ENCODE measurements around the gene FBXO15.

Gene FBXO15

GRCh38 chr18:74110149-74110548, 37.5 kb downstream of the FBXO15 start:
- no peak for DNase-seq (ENCODE audit: low read depth)
- H3K4me3 ChIP-seq (replicated peaks; ENCODE audit: low read depth, low read length) = no peak overlapping the region
- TF ChIP-seq, protein P1, sequence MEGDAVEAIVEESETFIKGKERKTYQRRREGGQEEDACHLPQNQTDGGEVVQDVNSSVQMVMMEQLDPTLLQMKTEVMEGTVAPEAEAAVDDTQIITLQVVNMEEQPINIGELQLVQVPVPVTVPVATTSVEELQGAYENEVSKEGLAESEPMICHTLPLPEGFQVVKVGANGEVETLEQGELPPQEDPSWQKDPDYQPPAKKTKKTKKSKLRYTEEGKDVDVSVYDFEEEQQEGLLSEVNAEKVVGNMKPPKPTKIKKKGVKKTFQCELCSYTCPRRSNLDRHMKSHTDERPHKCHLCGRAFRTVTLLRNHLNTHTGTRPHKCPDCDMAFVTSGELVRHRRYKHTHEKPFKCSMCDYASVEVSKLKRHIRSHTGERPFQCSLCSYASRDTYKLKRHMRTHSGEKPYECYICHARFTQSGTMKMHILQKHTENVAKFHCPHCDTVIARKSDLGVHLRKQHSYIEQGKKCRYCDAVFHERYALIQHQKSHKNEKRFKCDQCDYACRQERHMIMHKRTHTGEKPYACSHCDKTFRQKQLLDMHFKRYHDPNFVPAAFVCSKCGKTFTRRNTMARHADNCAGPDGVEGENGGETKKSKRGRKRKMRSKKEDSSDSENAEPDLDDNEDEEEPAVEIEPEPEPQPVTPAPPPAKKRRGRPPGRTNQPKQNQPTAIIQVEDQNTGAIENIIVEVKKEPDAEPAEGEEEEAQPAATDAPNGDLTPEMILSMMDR (IDR thresholded peaks at IDR 0.05; ENCODE audit: low read length, missing control alignments) = no peak

DNA sequence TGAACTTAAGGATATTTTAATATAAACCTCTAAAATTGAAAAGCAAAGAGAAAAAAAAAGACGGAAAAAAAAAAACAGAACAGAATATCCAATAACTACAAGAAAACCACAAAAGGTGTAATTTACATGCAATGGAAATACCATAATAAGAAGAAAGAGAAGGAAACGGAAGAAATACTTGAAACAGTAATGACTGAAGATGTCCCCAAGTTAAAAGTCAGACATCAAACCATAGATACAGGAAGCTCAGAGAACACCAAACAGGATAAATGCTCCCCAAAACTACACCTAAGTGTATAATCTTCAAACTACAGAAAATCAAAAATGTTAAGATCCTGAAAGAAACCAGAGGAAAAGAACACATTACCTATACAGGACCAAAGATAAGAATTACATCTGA, 39.2 kb downstream of the FBXO15 start:
- DNase-seq (ENCODE audit: low read depth) = no peak
- TF ChIP-seq, protein P1 (IDR thresholded peaks at IDR 0.05; ENCODE audit: low read length, missing control alignments) = no peak

DNA sequence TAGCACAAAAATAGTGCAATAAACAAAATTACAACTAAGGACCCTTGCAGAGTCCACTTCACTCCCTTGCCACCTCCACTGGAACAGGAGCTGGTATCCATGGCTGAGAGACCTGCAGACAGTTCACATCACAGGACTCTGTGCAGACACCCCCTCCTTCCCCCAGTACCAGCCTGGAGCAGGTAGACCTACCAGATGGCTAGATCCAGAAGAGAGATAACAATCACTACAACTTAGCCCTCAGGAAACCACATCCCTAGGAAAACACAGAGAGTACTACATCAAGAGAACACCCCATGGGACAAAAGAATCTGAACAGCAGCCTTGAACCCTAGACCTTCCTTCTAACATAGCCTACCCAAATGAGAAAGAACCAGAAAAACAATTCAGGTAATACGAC, 49.8 kb downstream of the FBXO15 start:
- no peak overlapping the region for H3K4me3 ChIP-seq (replicated peaks; ENCODE audit: low read depth, low read length)
- TF ChIP-seq, protein P1 (IDR thresholded peaks at IDR 0.05; ENCODE audit: low read length, missing control alignments) = no peak
- DNase-seq (ENCODE audit: low read depth) = no peak

More for the DNA sequence above, 39.2 kb downstream of the FBXO15 start:
- H3K4me3 ChIP-seq (replicated peaks; ENCODE audit: low read depth, low read length) = no peak overlapping the region

- TF ChIP-seq, protein P1 (IDR thresholded peaks at IDR 0.05; ENCODE audit: low read length, missing control alignments) = no peak
Measured at GRCh38 chr18:74092922-74093321, 54.7 kb downstream of the FBXO15 start.

DNA sequence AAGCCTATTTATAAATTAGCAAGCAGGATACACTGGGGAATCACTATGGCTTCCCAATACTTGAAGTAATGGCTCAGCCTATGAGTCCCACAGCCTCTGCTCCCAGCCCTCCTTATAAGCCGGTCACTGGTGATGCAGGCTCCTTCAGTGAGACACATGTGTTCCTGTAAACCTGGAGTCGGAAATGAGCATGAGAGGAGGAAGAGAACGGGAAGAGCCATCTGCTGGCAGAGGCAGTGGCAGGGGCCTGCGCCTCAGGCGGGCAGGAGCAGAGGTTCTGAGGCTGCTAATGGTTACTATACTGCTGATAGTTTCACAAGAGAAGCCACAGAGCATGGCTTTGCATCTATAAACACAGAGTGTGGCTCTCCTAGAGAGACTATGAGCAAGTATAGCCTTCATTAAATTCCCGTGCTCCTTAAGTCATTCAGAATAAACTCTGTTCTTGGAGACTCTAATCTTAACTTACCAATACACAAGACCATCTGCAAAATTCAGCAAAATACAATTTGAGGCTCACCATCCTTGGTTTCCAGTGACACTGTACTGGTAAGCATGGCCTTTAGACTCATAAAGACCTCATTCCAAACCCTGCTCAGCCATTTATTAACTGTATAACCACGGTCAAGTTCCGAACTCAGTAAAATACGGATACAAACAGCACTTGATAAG, 63.3 kb downstream of the FBXO15 start:
- no peak for DNase-seq (ENCODE audit: low read depth)
- TF ChIP-seq, protein P1 (IDR thresholded peaks at IDR 0.05; ENCODE audit: low read length, missing control alignments) = no peak
- H3K4me3 ChIP-seq (replicated peaks; ENCODE audit: low read depth, low read length) = no peak overlapping the region

More at GRCh38 chr18:74092922-74093321, 54.7 kb downstream of the FBXO15 start:
- DNase-seq (ENCODE audit: low read depth) = no peak
- H3K4me3 ChIP-seq (replicated peaks; ENCODE audit: low read depth, low read length) = no peak overlapping the region

DNA sequence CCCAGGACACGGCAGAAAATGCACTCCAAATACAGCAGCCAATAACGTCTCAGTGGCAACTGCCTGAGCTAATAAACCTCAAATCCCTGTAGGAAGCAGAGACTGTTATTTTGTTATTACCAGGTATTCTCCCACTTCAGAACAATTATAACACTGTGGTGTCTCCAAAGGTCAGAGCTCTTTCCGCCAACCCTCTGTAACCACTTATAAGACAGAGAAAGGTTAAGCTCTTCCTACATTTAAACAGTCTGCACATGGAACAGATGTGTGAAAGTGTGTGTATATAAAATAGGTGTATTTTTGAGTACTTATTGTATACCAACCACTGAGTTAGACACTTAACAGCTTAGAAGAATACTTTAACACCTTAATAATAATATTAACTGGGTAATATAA, 64.1 kb downstream of the FBXO15 start:
- no peak for DNase-seq (ENCODE audit: low read depth)
- TF ChIP-seq, protein P1 (IDR thresholded peaks at IDR 0.05; ENCODE audit: low read length, missing control alignments) = no peak
- H3K4me3 ChIP-seq (replicated peaks; ENCODE audit: low read depth, low read length) = no peak overlapping the region

All from fibroblast of pulmonary artery (primary cell).